Measurements from ENCODE around the gene OSGIN1.

OSGIN1 gene

GRCh38 chr16:83981799-83982198 is 28.8 kb downstream of the OSGIN1 start:
- no peak for DNase-seq (ENCODE audit: low read depth)
- no peak for TF ChIP-seq CTCF (IDR thresholded peaks at IDR 0.05; ENCODE audit: low read depth, low read length)
- TF ChIP-seq MYC (IDR thresholded peaks at IDR 0.05; ENCODE audit: low read depth, low read length), result no peak
- TF ChIP-seq POLR2A (IDR thresholded peaks at IDR 0.05; ENCODE audit: extremely low read depth, insufficient read length), result no peak
- TF ChIP-seq MAX (IDR thresholded peaks at IDR 0.05; ENCODE audit: low read depth, low read length), result no peak
- no peak overlapping the region for H3K4me3 ChIP-seq (ENCODE audit: low read depth, low read length)

GRCh38 chr16:83983491-83983890 is 30.5 kb downstream of the OSGIN1 start:
- TF ChIP-seq MYC (IDR thresholded peaks at IDR 0.05; ENCODE audit: low read depth, low read length) (no peak), POLR2A (IDR thresholded peaks at IDR 0.05; ENCODE audit: extremely low read depth, insufficient read length) (no peak), MAX (IDR thresholded peaks at IDR 0.05; ENCODE audit: low read depth, low read length) (no peak), CTCF (IDR thresholded peaks at IDR 0.05; ENCODE audit: low read depth, low read length) (no peak)
- DNase-seq (ENCODE audit: low read depth), result no peak
- no peak overlapping the region for H3K4me3 ChIP-seq (ENCODE audit: low read depth, low read length)

GRCh38 chr16:83989300-83989699 is 36.3 kb downstream of the OSGIN1 start:
- no peak for TF ChIP-seq MYC (IDR thresholded peaks at IDR 0.05; ENCODE audit: low read depth, low read length)
- no peak for TF ChIP-seq POLR2A (IDR thresholded peaks at IDR 0.05; ENCODE audit: extremely low read depth, insufficient read length)
- TF ChIP-seq MAX (IDR thresholded peaks at IDR 0.05; ENCODE audit: low read depth, low read length), result no peak
- no peak for TF ChIP-seq CTCF (IDR thresholded peaks at IDR 0.05; ENCODE audit: low read depth, low read length)
- DNase-seq (ENCODE audit: low read depth), result no peak
- no peak overlapping the region for H3K4me3 ChIP-seq (ENCODE audit: low read depth, low read length)

- no peak for DNase-seq (ENCODE audit: low read depth)
- no peak overlapping the region for H3K4me3 ChIP-seq (ENCODE audit: low read depth, low read length)
- no peak for TF ChIP-seq CTCF (IDR thresholded peaks at IDR 0.05; ENCODE audit: low read depth, low read length)
- TF ChIP-seq MYC (IDR thresholded peaks at IDR 0.05; ENCODE audit: low read depth, low read length), result no peak
- TF ChIP-seq MAX (IDR thresholded peaks at IDR 0.05; ENCODE audit: low read depth, low read length), result no peak
- TF ChIP-seq POLR2A (IDR thresholded peaks at IDR 0.05; ENCODE audit: extremely low read depth, insufficient read length), result no peak
These were observed 37.5 kb downstream of the OSGIN1 start for GRCh38 chr16:83990492-83990891.

GRCh38 chr16:83992624-83993023 is 39.6 kb downstream of the OSGIN1 start:
- DNase-seq (ENCODE audit: low read depth), result no peak
- no peak for TF ChIP-seq POLR2A (IDR thresholded peaks at IDR 0.05; ENCODE audit: extremely low read depth, insufficient read length)
- TF ChIP-seq MAX (IDR thresholded peaks at IDR 0.05; ENCODE audit: low read depth, low read length), result no peak
- TF ChIP-seq CTCF (IDR thresholded peaks at IDR 0.05; ENCODE audit: low read depth, low read length), result no peak
- no peak for TF ChIP-seq MYC (IDR thresholded peaks at IDR 0.05; ENCODE audit: low read depth, low read length)
- H3K4me3 ChIP-seq (ENCODE audit: low read depth, low read length), result no peak overlapping the region

GRCh38 chr16:83994087-83994486 is 41.0 kb downstream of the OSGIN1 start:
- peak; percentile 90 for DNase-seq (ENCODE audit: low read depth)
- no peak overlapping the region for H3K4me3 ChIP-seq (ENCODE audit: low read depth, low read length)
- TF ChIP-seq POLR2A (IDR thresholded peaks at IDR 0.05; ENCODE audit: extremely low read depth, insufficient read length) (no peak), CTCF (IDR thresholded peaks at IDR 0.05; ENCODE audit: low read depth, low read length) (no peak), MYC (IDR thresholded peaks at IDR 0.05; ENCODE audit: low read depth, low read length) (peak; percentile 90), MAX (IDR thresholded peaks at IDR 0.05; ENCODE audit: low read depth, low read length) (peak; percentile 86)
